ENCODE measurements around the gene ZKSCAN8.

GRCh38 chr6:28118217-28118616 lies 23.5 kb upstream of the ZKSCAN8 start:
- TF ChIP-seq CTCF (IDR thresholded peaks at IDR 0.05) (no peak), POLR2A (IDR thresholded peaks at IDR 0.05) (no peak)
